Measurements from ENCODE around the gene TOM1. TPM values are rescaled to one million over a fixed set of nuclear protein-coding genes. Genes with fewer than 3 reads are reported as not detected.

Gene TOM1
- total RNA-seq, 4 donors from 2014 or later, result 96.6 to 175 (median 129) TPM

DNA sequence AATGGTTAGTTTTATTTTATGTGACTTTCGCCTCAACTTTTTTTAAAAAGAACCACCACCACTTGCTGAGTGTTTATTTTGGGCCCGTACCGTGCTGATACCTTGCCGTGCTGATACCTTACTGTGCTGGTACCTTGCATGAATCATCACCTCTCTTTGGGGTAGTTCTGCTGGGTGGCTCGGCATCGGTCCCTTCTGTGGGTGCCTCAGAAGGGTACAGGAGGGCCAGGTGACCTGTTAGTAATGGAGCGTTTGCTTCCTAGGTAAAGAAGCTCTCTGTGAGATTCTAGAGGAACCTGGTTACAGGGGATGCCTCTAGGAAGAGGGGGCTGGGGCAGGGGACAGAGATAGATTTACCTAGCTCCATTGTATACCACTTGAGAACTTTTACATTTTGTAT lies 17.1 kb downstream of the TOM1 start:
- no peaks in the 10 kb centered on the region for H3K27me3 ChIP-seq
- H3K36me3 ChIP-seq, result peaks cover 0 to 58% (median 0%) of the 10 kb centered on the region in 3 donors
- H3K27ac ChIP-seq, result no peak overlapping the region
- H3K9me3 ChIP-seq, result no peaks in the 10 kb centered on the region
- TF ChIP-seq, protein P1, sequence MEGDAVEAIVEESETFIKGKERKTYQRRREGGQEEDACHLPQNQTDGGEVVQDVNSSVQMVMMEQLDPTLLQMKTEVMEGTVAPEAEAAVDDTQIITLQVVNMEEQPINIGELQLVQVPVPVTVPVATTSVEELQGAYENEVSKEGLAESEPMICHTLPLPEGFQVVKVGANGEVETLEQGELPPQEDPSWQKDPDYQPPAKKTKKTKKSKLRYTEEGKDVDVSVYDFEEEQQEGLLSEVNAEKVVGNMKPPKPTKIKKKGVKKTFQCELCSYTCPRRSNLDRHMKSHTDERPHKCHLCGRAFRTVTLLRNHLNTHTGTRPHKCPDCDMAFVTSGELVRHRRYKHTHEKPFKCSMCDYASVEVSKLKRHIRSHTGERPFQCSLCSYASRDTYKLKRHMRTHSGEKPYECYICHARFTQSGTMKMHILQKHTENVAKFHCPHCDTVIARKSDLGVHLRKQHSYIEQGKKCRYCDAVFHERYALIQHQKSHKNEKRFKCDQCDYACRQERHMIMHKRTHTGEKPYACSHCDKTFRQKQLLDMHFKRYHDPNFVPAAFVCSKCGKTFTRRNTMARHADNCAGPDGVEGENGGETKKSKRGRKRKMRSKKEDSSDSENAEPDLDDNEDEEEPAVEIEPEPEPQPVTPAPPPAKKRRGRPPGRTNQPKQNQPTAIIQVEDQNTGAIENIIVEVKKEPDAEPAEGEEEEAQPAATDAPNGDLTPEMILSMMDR (IDR thresholded peaks at IDR 0.05), result no peak
- TF ChIP-seq POLR2A (IDR thresholded peaks at IDR 0.05), result no peak
- H3K4me1 ChIP-seq, result peaks cover 0 to 41% (median 8%) of the 10 kb centered on the region in 4 donors
- H3K4me3 ChIP-seq, result no peak overlapping the region
- DNase-seq, result no peak

DNA sequence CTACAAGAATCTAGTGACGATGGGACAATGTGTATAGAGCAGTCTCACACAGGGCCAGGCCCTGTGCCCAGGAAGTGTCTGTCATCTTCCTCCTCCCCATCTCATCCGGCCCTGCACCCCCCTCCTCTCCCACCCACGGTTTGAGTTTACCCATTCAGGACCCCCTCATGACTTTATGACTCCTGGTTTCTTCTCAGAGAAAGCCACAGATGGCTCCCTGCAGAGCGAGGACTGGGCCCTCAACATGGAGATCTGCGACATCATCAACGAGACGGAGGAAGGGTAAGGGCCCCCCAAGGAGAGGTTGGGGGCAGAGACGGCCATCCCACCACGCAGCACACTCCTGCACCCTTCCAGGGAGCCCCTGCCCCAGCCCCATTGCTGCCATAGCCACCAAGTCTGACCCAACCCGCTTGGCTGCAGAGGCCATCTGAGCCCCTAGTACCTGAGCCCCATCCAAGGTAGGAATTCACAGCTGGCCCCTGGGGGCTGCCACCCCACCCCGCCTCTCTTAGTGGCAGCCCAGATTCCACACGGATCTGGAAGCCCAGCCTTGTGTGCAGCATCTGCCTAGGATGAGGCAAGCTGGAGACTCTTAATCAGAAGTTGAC lies 18.1 kb downstream of the TOM1 start:
- TF ChIP-seq POLR2A (IDR thresholded peaks at IDR 0.05), result no peak
- TF ChIP-seq, protein P1 (IDR thresholded peaks at IDR 0.05), result no peak
- Histone ChIP-seq H3K27me3 (no peaks in the 10 kb centered on the region), H3K4me1 (peaks cover 0 to 35% (median 8%) of the 10 kb centered on the region in 4 donors), H3K27ac (no peak overlapping the region), H3K4me3 (no peak overlapping the region), H3K9me3 (no peaks in the 10 kb centered on the region), H3K36me3 (peaks cover 0 to 68% (median 0%) of the 10 kb centered on the region in 3 donors)
- DNase-seq, result peak in 1 of 3 donors; percentile 20

DNA sequence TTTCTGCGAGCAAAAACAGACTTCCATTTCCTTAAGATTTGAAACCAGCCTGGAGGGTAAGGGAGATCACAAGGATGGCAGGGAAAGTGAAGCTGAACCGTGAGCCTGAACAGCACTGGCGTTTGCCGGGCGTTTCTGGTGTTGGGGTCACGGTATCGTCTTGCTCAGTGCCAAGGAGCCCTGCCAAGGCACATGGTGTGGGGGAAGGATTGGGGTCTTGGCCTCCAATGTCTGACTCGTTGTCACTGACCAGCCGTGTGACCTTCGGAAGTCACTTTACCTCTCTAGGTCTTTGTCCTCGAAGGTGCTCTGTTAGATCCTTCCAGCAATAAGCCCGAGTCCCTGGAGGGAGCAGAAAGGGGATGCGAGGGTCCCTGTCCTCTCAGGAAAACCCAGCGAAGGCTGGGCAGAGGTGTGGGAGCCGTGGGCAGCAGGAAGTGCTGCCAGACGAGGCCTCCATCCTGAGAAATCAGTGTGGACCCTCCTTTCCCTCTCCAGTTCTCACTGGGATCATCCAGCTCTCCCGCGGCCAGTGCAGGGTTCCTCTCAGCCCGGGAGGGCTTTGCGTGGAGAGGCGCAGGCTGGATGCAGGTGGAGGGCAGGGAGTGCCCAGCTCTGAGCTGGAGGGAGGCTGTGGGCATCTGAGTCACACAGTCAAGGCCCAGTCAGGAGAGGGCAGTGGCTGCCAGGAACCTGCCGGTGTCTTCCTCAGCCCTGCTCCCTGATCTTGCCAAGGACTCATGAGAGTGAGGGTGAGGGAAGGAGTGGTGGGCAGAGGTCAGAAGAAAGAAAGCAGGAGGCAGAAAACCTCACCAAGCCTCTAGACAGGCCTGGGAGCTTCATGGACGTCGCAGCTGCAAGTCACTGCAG lies 18.9 kb downstream of the TOM1 start:
- H3K4me3 ChIP-seq, result no peak overlapping the region
- TF ChIP-seq POLR2A (IDR thresholded peaks at IDR 0.05), result no peak
- TF ChIP-seq, protein P1 (IDR thresholded peaks at IDR 0.05), result no peak
- peak in 1 of 3 donors; percentile 40 for DNase-seq

DNA sequence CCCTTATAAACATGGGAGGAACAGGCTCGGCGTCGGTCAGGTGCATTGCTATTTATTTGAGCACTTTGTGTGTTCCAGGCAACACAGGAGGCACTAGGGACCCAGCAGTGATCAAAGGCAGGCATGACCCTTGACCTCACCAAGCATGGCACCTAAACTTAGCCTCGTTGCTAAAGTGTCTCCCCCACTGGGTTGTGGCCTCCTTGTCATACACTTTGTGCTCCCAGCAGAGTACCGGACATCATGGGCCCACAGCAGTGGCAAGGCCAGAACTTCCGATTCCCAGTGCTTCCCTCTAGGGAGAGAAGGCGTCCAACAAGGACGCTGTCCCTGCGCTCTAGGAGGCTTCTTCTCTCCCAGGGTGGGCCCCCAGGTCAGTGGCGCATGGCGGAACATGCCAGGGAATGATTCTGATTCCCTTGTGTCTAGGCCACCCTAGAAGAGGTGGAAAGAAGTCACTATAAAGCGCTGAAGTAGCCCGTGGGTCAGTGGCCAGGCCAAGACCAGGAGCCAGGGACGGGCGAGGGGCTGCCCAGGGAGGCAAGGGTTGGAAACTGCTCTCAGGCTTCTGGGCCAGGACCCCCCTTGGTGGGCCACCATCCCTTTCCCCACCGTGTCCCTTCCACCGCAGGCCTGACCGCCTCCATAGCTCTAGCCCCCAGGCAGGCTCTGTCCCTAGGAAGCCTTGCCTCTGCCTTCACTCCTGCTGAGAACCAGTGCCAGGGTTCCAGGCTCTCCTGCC lies 19.7 kb downstream of the TOM1 start:
- Histone ChIP-seq H3K36me3 (peaks cover 0 to 85% (median 0%) of the 10 kb centered on the region in 3 donors), H3K27ac (no peak overlapping the region), H3K4me3 (no peak overlapping the region), H3K4me1 (peaks cover 0 to 19% (median under 1%) of the 10 kb centered on the region in 4 donors), H3K9me3 (no peaks in the 10 kb centered on the region), H3K27me3 (no peaks in the 10 kb centered on the region)
- DNase-seq, result peak in 1 of 3 donors; percentile 39
- TF ChIP-seq, protein P1 (IDR thresholded peaks at IDR 0.05), result no peak
- no peak for TF ChIP-seq POLR2A (IDR thresholded peaks at IDR 0.05)

More for the DNA sequence above, 18.9 kb downstream of the TOM1 start:
- Histone ChIP-seq H3K27ac (no peak overlapping the region), H3K9me3 (no peaks in the 10 kb centered on the region), H3K4me1 (peaks cover 0 to 27% (median 4%) of the 10 kb centered on the region in 4 donors), H3K36me3 (peaks cover 0 to 76% (median 0%) of the 10 kb centered on the region in 3 donors), H3K27me3 (no peaks in the 10 kb centered on the region)

DNA sequence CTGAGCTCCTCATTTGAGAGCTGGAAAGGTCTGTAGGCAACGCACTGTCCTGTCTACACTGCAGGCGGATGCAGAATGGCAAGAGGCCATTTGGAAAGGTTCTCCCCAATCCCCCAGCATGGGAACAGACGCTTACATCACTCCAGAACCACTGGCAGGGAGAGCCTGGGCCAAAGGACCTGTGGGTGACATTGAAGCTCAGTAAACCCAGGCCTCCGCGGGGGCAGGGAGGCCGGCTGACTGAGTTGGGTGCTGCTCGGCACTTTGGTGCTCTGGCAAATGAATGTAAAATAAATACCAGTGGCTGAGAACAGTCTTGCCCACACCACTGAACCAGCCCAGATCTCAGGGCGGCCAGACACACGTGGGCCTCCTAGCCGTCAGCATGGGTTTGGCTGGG lies 22.4 kb downstream of the TOM1 start:
- peaks cover 0 to 97% (median 0%) of the 10 kb centered on the region in 3 donors for H3K36me3 ChIP-seq
- no peak for TF ChIP-seq POLR2A (IDR thresholded peaks at IDR 0.05)
- TF ChIP-seq, protein P1 (IDR thresholded peaks at IDR 0.05), result no peak

More for the DNA sequence above, 22.4 kb downstream of the TOM1 start:
- Histone ChIP-seq H3K4me3 (no peak overlapping the region), H3K27ac (no peak overlapping the region), H3K27me3 (no peaks in the 10 kb centered on the region), H3K9me3 (no peaks in the 10 kb centered on the region), H3K4me1 (no peaks in the 10 kb centered on the region)
- DNase-seq, result no peak

Data from Peyer's patch (tissue), 4 donors.